Measurements from ENCODE around the gene GNAQ. TPM values are rescaled to one million over a fixed set of nuclear protein-coding genes. Genes with fewer than 3 reads are reported as not detected.

Gene GNAQ
- total and polyA plus RNA-seq, 2 of the 13 experiments (the other 11 are each of a cell fraction or from before 2014, with no cell fraction given) = 16.5 to 17.7 TPM

DNA sequence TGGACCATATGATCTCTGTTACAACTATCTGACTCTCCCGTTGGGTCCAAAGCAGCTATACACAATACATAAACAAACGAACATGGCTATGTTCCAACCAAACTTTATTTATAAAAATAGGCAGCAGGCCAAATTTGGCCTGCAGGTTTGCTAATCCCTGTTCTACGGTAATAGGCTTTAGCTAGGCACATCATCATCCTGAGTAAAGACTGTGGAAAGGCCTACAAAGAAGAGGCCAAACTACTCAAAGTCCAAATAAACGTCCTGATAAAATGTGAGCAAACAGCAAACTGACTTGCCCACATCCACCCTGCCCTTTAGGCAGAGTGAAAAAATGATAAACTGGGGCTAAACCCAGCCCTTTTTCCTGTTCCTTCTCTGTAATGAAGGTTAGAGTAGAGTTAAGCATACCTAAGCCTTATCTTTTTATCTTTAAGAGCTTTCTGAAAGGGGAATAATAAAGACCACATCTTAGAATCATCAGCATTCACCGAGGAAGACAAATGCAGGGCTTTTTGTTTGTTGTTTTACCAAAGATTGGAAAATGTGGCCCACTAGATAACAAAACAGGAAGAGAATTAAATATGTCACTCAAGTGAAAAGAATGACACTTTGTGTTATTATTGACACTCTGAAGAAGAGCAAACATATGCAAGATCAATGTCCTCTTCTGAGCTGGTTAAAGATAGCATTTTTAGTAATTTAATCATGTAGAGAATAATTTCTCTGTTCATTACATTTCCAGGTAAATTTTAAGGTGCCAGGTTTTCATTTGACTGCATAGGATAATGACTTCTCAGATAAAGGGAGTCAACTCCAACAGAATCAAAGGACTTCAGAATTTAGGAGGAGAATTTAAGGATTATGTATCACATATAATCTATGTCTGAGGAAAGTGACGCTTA, 223.5 kb downstream of the GNAQ start (continued):
- TF ChIP-seq ZNF816 (CRISPR knock-in tag; IDR thresholded peaks at IDR 0.05; ENCODE audit: borderline replicate concordance) = no peak
- TF ChIP-seq ZNF12 (CRISPR knock-in tag; IDR thresholded peaks at IDR 0.05) = no peak
- TF ChIP-seq GATA4 (IDR thresholded peaks at IDR 0.05; ENCODE audit: borderline replicate concordance, low read depth) = peak; percentile 71; the same call in 1 of the 2 replicates
- TF ChIP-seq ZNF567 (CRISPR knock-in tag; IDR thresholded peaks at IDR 0.05; ENCODE audit: borderline replicate concordance) = no peak
- no peak for TF ChIP-seq ZSCAN9 (CRISPR knock-in tag; IDR thresholded peaks at IDR 0.05; ENCODE audit: borderline replicate concordance)
- no peak for TF ChIP-seq ZNF788 (CRISPR knock-in tag; IDR thresholded peaks at IDR 0.05; ENCODE audit: borderline replicate concordance)
- no peak for TF ChIP-seq CC2D1A (CRISPR knock-in tag; IDR thresholded peaks at IDR 0.05)
- TF ChIP-seq ZNF317 (CRISPR knock-in tag; IDR thresholded peaks at IDR 0.05) = no peak
- peak; percentile 87 for TF ChIP-seq ZNF264 (CRISPR knock-in tag; IDR thresholded peaks at IDR 0.05)
- TF ChIP-seq, protein P1, sequence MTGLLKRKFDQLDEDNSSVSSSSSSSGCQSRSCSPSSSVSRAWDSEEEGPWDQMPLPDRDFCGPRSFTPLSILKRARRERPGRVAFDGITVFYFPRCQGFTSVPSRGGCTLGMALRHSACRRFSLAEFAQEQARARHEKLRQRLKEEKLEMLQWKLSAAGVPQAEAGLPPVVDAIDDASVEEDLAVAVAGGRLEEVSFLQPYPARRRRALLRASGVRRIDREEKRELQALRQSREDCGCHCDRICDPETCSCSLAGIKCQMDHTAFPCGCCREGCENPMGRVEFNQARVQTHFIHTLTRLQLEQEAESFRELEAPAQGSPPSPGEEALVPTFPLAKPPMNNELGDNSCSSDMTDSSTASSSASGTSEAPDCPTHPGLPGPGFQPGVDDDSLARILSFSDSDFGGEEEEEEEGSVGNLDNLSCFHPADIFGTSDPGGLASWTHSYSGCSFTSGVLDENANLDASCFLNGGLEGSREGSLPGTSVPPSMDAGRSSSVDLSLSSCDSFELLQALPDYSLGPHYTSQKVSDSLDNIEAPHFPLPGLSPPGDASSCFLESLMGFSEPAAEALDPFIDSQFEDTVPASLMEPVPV (CRISPR knock-in tag; IDR thresholded peaks at IDR 0.05) = no peak
- TF ChIP-seq, protein P2, sequence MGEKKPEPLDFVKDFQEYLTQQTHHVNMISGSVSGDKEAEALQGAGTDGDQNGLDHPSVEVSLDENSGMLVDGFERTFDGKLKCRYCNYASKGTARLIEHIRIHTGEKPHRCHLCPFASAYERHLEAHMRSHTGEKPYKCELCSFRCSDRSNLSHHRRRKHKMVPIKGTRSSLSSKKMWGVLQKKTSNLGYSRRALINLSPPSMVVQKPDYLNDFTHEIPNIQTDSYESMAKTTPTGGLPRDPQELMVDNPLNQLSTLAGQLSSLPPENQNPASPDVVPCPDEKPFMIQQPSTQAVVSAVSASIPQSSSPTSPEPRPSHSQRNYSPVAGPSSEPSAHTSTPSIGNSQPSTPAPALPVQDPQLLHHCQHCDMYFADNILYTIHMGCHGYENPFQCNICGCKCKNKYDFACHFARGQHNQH (CRISPR knock-in tag; IDR thresholded peaks at IDR 0.05) = no peak
- TF ChIP-seq LCORL (IDR thresholded peaks at IDR 0.05) = no peak
- TF ChIP-seq LCORL (CRISPR knock-in tag; IDR thresholded peaks at IDR 0.05) = peak; percentile 63
- TF ChIP-seq MIER3 (CRISPR knock-in tag; IDR thresholded peaks at IDR 0.05; ENCODE audit: borderline replicate concordance) = no peak
- TF ChIP-seq GTF3A (CRISPR knock-in tag; conservative IDR thresholded peaks at IDR 0.05) = no peak
- peak; percentile 84 for TF ChIP-seq ZFX (CRISPR knock-in tag; IDR thresholded peaks at IDR 0.05; ENCODE audit: low read depth)
- peak; percentile 68 for TF ChIP-seq NCOA2 (CRISPR knock-in tag; IDR thresholded peaks at IDR 0.05)
- TF ChIP-seq, protein P3, sequence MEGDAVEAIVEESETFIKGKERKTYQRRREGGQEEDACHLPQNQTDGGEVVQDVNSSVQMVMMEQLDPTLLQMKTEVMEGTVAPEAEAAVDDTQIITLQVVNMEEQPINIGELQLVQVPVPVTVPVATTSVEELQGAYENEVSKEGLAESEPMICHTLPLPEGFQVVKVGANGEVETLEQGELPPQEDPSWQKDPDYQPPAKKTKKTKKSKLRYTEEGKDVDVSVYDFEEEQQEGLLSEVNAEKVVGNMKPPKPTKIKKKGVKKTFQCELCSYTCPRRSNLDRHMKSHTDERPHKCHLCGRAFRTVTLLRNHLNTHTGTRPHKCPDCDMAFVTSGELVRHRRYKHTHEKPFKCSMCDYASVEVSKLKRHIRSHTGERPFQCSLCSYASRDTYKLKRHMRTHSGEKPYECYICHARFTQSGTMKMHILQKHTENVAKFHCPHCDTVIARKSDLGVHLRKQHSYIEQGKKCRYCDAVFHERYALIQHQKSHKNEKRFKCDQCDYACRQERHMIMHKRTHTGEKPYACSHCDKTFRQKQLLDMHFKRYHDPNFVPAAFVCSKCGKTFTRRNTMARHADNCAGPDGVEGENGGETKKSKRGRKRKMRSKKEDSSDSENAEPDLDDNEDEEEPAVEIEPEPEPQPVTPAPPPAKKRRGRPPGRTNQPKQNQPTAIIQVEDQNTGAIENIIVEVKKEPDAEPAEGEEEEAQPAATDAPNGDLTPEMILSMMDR (CRISPR knock-in tag; IDR thresholded peaks at IDR 0.05) = no peak
- TF ChIP-seq ZNF619 (CRISPR knock-in tag; IDR thresholded peaks at IDR 0.05) = no peak
- TF ChIP-seq ARHGAP35 (CRISPR knock-in tag; IDR thresholded peaks at IDR 0.05; ENCODE audit: borderline replicate concordance) = no peak
- TF ChIP-seq ZNF367 (CRISPR knock-in tag; IDR thresholded peaks at IDR 0.05; ENCODE audit: borderline replicate concordance) = no peak
- no peak for TF ChIP-seq PAF1 (CRISPR knock-in tag; IDR thresholded peaks at IDR 0.05)
- TF ChIP-seq AHR (CRISPR knock-in tag; IDR thresholded peaks at IDR 0.05) = no peak; the same call in 1 of the 2 replicates
- no peak for TF ChIP-seq ZFYVE20 (CRISPR knock-in tag; IDR thresholded peaks at IDR 0.05; ENCODE audit: borderline replicate concordance, low read depth)
- TF ChIP-seq ZNF34 (CRISPR knock-in tag; IDR thresholded peaks at IDR 0.05; ENCODE audit: borderline replicate concordance) = no peak
- no peak for TF ChIP-seq FOXK1 (CRISPR knock-in tag; IDR thresholded peaks at IDR 0.05; ENCODE audit: borderline replicate concordance, low read depth)

All from HepG2 (cell line).